GM04503 (cell line): ENCODE data around the gene DENND5A.
"Not testable (repeated sequence)": the region's sequence is repeated elsewhere in the genome, so short reads cannot be mapped to it uniquely, and the experiment has no call there.

Experiments used
- DNase-seq: peaks from one replicate; pipeline ENCODE4 v3.0.0-alpha.2; 2012; ENCODE audit warnings: low read depth

The DENND5A gene

GRCh38 chr11:9138133-9138453 lies 127.1 kb downstream of the DENND5A start:
- DNase-seq = no peak

DNA sequence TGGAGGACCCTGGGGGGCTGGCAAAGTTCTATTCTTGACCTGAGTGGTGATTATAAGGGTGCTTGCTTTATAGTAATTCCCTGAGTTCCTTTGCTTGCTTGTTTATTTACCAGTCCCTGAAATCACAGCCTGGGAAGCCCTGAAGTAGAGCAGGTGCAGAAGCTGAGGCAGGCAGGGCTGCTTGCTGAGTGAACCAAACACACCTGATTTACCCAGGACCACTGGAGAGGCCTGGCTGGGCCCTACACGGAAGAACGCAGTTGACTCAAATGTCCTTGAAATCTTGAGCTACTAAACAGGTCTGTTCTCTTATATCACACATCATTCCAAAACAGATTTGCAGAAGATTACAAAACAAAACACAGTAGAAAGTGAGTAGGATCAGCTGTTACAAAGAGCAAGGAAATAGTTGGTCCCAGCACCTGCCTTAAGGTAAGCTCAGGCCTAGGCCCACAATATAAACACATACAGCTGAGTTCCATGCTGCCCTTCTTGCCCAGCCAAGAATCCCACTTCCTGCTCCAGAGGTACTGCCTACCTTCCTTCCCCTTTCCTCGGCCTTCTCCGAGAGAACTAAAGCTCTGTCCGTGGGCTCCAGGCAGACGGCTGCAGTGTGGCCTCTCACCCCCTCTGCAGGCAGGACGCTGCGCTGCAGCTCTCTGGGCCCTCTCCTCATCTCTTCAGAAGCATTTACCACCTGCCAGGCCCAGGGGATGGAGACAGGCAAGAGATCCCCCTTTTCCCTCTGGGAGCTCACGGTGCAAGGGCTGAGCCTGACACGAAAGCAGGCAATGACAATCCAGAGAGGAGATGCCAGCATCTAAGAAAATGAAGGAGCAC lies 127.6 kb downstream of the DENND5A start:
- no peak for DNase-seq

DNA sequence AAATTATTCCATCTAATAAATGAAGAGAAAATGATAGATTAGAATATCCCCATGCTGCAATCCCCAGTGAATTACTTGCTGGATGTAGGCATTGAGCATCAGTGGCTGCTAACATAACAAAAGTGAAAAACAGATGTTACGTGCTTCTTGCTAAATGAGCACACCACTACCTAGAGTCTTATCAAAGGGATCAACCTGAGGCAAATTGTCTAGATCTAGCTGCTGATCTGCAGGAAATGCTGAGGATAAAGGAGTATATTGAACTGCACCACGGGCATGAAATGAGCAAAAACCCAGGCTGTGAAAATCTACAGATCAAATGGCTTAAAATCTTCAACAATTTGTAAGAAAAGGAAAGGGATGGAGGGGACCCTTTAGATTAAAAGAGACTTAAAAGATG lies 128.4 kb downstream of the DENND5A start:
- DNase-seq = no peak

GRCh38 chr11:9133956-9134355 lies 131.2 kb downstream of the DENND5A start:
- DNase-seq = no peak

GRCh38 chr11:9132203-9132878 lies 132.8 kb downstream of the DENND5A start:
- no peak for DNase-seq

- no peak for DNase-seq
Measured at GRCh38 chr11:9130297-9130696, 134.9 kb downstream of the DENND5A start.

- DNase-seq = no peak
Measured at GRCh38 chr11:9126636-9127035, 138.5 kb downstream of the DENND5A start.

DNA sequence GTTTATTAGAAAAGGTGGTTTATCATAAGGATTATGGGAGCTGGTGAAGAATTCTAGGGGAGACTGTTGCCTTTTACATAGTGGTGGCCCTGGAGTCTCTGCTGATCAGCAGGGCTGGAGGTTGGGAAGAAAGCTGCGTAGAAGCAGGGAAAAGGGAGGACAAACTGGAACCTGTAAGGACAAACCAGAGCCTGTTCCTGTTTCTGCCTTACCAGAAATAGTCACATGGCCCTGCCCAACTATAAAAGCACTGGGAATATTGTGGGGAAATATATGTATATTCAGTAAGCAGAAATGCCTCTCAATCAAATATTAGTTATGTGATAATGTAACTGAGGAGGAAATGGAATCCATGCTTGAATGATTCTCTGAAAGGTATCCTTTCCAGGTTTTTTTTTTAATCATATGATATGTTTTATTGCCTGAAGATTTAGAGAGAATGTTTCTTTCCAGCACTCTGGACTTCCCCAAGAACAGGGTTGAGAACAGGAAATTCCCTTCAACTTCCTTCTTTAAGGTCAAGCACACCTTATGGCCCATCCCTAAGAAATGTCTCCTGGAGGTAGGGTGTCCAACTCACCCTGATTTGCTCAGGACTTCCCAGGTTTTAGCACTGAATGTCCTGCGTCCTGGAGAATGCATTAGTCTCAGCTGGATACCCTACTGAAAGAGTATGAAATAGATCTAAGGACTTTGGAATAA lies 139.8 kb downstream of the DENND5A start:
- no peak for DNase-seq

DNA sequence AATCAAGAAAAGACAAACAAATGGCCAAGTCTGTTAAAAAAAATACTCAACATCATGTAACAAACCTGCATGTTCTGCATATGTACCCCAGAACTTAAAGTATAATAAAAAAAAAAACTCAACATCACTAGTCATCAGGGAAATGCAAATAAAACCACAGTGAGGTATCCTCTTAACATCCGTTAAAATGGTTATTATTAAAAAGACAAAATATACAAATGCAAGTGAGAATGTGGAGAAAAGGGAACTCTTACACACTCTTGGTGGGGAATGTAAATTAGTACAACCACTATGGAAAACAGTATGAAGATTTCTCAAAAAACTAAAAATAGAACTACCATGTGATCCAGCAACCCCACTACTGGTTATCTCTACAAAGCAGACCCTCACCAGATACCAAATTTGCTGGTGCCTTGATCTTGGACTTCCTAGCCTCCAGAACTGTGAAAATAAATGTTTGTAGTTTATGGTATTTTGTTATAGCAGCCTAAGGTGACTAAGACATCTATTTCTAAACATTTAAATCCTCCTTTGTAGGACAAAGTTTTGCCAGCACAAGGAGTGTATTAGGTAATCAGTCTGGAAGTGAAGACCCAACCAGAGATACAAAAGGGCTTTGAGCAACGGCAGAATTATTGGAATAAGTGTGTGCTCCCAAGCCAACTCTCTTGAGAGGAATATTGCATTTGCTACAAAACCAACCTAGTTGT lies 141.4 kb downstream of the DENND5A start:
- DNase-seq = no peak

GRCh38 chr11:9121469-9121796 lies 143.7 kb downstream of the DENND5A start:
- no peak for DNase-seq

DNA sequence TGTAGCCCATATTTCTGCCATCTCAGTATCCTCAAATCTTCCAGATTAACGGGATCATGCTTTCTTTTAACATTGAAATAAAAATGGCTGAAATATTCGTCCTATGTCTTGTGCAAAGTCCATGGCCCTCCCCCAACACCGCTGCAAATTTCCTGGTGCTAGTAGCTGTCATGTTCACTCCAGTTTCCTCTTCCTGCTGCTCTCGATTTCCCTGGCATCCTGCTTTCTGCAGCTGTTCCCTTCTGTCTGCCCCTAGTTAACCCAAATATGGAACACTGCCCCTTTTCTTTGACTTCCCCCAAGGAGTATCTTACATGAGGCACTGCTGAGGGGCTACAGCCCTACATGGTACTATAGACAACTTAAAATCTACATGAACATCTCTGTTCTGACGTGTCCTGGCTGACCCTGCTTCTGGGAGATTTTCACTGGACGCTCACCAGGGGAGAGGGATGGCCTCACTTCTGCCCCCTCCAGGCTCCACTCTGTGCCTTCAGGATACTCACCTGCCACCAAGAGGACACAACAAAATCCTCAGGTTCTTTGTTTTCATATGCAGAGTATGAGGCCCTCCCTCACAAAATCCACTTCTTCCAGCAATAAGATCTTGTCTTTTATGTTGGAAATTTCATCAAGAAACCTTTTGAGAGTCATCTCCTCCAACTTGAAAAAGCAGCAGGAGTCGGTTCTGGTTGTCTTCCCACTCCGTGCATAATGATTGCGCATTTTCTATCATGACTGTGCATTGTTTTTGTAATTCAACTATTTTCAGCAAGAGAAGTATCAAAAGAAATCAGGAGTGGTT lies 144.3 kb downstream of the DENND5A start:
- no peak for DNase-seq

DNA sequence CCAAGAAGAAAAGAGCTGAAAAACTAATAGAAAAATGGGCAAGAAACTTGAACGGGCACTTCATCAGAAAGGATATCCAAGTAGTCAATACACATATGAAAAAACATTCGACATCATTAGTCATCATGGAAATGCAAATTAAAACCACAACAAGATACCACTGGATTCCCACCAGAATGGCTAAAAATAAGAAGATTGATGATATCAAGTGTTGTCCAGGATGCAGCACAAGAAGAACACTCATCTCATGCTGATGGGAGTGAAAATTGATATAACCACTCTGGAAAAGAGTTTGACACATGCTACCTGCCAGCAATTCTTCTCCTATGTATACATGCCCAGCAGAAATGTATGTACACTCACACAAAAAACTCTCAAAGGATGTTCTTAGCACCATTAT lies 146.9 kb downstream of the DENND5A start:
- no peak for DNase-seq

DNA sequence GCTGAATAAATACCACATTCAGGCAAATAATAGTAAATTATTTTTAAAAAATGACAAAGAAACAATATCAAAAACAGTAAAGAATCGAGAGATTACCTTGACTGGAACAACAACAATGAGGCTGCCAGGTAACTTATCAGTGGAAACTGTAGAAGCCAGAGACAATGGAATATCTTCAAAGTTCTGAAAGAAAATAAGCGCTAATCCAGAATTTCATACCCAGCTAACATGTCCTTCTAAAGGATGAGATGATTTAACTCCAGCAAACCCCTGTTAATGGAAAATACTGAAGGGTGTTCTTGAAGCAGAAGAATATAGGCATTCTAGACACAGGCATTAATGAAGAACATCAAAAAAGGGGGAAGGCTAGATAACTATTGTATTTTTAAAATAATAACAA lies 153.1 kb downstream of the DENND5A start:
- DNase-seq = no peak

GRCh38 chr11:9109858-9110731 lies 155.1 kb downstream of the DENND5A start:
- no peak for DNase-seq

GRCh38 chr11:9104580-9104979 lies 160.6 kb downstream of the DENND5A start:
- DNase-seq = no peak

- no peak for DNase-seq
Measured at GRCh38 chr11:9103542-9104276, 161.4 kb downstream of the DENND5A start.

DNA sequence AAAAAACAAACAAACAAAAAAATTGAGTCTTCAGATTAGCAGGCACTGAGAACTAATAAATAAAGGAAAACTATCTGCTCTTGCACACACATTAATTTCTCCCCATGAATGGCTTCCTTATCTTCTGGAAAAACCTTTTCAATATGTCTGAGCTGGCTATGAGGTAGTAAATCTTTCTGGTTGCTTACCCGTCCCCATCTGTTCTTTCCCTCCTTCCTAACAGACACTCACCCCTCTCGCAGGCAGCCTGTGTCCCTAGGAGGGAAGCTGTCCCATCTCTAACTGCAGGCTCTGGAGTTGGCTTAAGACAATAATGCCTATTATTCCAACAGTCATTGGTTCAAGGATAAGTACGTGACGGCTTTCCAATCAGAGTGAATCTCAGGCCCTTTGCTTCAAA lies 165.5 kb downstream of the DENND5A start:
- no peak for DNase-seq

DNA sequence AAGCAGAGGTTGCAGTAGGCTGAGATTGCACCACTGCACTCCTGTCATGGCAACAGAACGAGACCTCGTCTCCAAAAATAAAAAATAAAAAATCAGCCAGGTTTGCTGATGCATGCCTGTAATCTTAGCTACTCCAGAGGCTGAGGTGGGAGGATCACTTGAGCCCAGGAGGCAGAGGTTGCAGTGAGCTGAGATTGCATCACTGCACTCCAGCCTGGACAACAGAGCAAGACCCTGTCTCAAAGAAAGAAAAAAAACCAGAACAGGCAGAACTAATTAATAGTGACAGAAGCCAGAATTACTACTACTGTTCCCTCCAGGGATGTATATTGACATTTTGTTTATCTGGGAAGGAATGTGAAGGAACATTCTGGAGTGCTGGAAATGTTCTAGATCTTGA lies 166.7 kb downstream of the DENND5A start:
- not testable (repeated sequence) for DNase-seq

DNA sequence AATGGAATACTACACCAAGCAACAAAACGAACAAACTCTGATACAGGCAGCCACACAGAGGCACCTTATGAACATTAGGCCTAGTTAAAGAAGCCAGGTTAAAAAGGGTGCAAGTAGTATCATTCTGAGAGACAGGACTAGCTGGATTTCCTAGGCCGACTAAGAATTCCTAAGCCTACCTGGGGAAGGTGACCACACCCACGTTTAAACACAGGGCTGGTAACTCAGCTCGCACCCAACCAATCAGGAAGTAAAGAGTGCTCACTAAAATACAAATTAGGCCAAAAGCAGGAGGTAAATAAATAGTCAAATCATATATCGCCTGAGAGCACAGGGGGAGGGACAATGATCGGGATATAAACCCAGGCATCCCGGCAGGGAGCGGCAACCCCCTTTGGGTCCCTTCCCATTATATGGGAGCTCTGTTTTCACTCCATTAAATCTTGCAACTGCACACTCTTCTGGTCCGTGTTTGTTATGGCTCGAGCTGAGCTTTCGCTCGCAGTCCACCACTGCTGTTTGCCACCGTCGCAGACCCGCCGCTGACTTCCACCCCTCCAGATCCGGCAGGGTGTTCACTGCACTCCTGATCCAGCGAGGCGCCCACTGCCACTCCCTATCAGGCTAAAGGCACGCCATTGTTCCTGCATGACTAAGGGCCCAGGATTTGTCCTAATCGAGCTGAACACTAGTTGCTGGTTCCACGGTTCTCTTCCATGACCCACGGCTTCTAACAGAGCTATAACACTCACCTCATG lies 167.8 kb downstream of the DENND5A start:
- not testable (repeated sequence) for DNase-seq
